Mesenchymal stem cell (in vitro differentiated cells and primary cell): Measurements from ENCODE around the gene SSBP2.

Source experiments
- DNase-seq: peaks from one replicate; pipeline ENCODE4 v3.0.0-alpha.2; 2013
- H2AFZ ChIP-seq: one replicate; pipeline ENCODE4 v1.6.1; 2013; ENCODE audit warnings: low read depth, mild to moderate bottlenecking, control low read depth, inconsistent platforms, low read length, moderate library complexity
- H2AK5ac ChIP-seq: 2 replicates; pipeline ENCODE4 v1.6.1; 2013; ENCODE audit warnings: low read length, moderate library complexity, mild to moderate bottlenecking, inconsistent platforms; ENCODE audit not compliant: severe bottlenecking
- H2BK120ac ChIP-seq: one replicate; pipeline ENCODE4 v1.6.1; 2013; ENCODE audit warnings: low read depth, mild to moderate bottlenecking, inconsistent platforms, low read length, moderate library complexity
- H2BK12ac ChIP-seq, 2 experiments: one replicate each; pipeline ENCODE4 v1.6.1; 2013; ENCODE audit warnings: inconsistent platforms in 2 of 2, low read length in 2 of 2, mild to moderate bottlenecking in 2 of 2, moderate library complexity in 2 of 2, control low read depth in 1 of 2
- H2BK15ac ChIP-seq: one replicate; pipeline ENCODE4 v1.6.1; 2013; ENCODE audit warnings: mild to moderate bottlenecking, low read depth, inconsistent platforms; ENCODE audit not compliant: poor library complexity, severe bottlenecking
- H2BK5ac ChIP-seq: 2 replicates; pipeline ENCODE4 v1.6.1; 2013; ENCODE audit warnings: low read depth, mild to moderate bottlenecking, low read length, control low read depth, inconsistent platforms; ENCODE audit not compliant: poor library complexity, severe bottlenecking
- H3K14ac ChIP-seq, 2 experiments: one replicate each; pipeline ENCODE4 v1.6.1; 2013; ENCODE audit warnings: inconsistent platforms in 2 of 2, low read length in 2 of 2, control low read depth in 1 of 2, mild to moderate bottlenecking in 1 of 2, moderate library complexity in 1 of 2
- H3K18ac ChIP-seq, 2 experiments: one replicate each; pipeline ENCODE4 v1.6.1; 2013; ENCODE audit warnings: inconsistent platforms in 2 of 2, low read length in 2 of 2, control low read depth in 1 of 2, low read depth in 1 of 2, mild to moderate bottlenecking in 1 of 2
- H3K23ac ChIP-seq, 2 experiments: one replicate each; pipeline ENCODE4 v1.6.1; 2013; ENCODE audit warnings: inconsistent platforms in 2 of 2, low read length in 2 of 2, mild to moderate bottlenecking in 2 of 2, moderate library complexity in 2 of 2, control low read depth in 1 of 2
- H3K27ac ChIP-seq: 2 replicates; pipeline ENCODE4 v1.5.1; 2013; ENCODE audit warnings: mild to moderate bottlenecking, moderate library complexity, low read length, control low read depth, inconsistent platforms; ENCODE audit not compliant: poor library complexity, severe bottlenecking
- H3K27me3 ChIP-seq, 2 experiments: 2 replicates each; pipeline versions ENCODE4 v1.6.1 to v1.7.0; 2013; ENCODE audit warnings: low read length in 2 of 2, mild to moderate bottlenecking in 2 of 2, moderate library complexity in 2 of 2, control low read depth in 1 of 2, inconsistent platforms in 1 of 2; ENCODE audit not compliant: control insufficient read depth in 1 of 2, insufficient read depth in 1 of 2
- H3K36me3 ChIP-seq, 2 experiments: 2 replicates each; pipeline versions ENCODE4 v1.6.1 to v1.7.0; 2013; ENCODE audit warnings: low read length in 2 of 2, control low read depth in 1 of 2, inconsistent platforms in 1 of 2, low read depth in 1 of 2, mild to moderate bottlenecking in 1 of 2; ENCODE audit not compliant: insufficient read depth in 2 of 2, control insufficient read depth in 1 of 2
- H3K4ac ChIP-seq, 2 experiments: one replicate each; pipeline ENCODE4 v1.6.1; 2013; ENCODE audit warnings: inconsistent platforms in 2 of 2, low read length in 2 of 2, mild to moderate bottlenecking in 2 of 2, moderate library complexity in 2 of 2, control low read depth in 1 of 2, low read depth in 1 of 2
- H3K4me1 ChIP-seq: 2 replicates; pipeline ENCODE4 v1.6.1; 2013; ENCODE audit warnings: low read depth, low read length, control low read depth; ENCODE audit not compliant: control insufficient read depth, insufficient read depth
- H3K4me2 ChIP-seq: 2 replicates; pipeline ENCODE4 v1.6.1; 2013; ENCODE audit warnings: low read length, mild to moderate bottlenecking, inconsistent platforms; ENCODE audit not compliant: poor library complexity, severe bottlenecking
- H3K4me3 ChIP-seq, 2 experiments: 2 replicates each; pipeline versions ENCODE4 v1.5.1 to v1.7.0; 2013; ENCODE audit warnings: low read length in 2 of 2, mild to moderate bottlenecking in 2 of 2, control low read depth in 1 of 2, low read depth in 1 of 2; ENCODE audit not compliant: insufficient read depth in 1 of 2
- H3K79me1 ChIP-seq: replicated peaks from 2 replicates; pipeline ENCODE4 v1.6.1; 2013; ENCODE audit warnings: mild to moderate bottlenecking, control low read depth, low read length, inconsistent platforms; ENCODE audit not compliant: poor library complexity, severe bottlenecking
- H3K9ac ChIP-seq: 2 replicates; pipeline ENCODE4 v1.7.0; 2013; ENCODE audit warnings: mild to moderate bottlenecking, low read length, moderate library complexity
- H3K9me3 ChIP-seq: 2 replicates; pipeline ENCODE4 v1.7.0; 2013; ENCODE audit warnings: mild to moderate bottlenecking, low read length; ENCODE audit not compliant: control insufficient read depth
- H4K8ac ChIP-seq: one replicate; pipeline ENCODE4 v1.6.1; 2013; ENCODE audit warnings: inconsistent platforms, mild to moderate bottlenecking, low read length, moderate library complexity
- H4K91ac ChIP-seq: one replicate; pipeline ENCODE4 v1.6.1; 2013; ENCODE audit warnings: mild to moderate bottlenecking, low read length, inconsistent platforms
- WGBS: methylation state at CpG from one replicate; pipeline ENCODE4 v1.1.7; 2013; ENCODE audit warnings: mixed read lengths; 5-methylcytosine and 5-hydroxymethylcytosine counted together

The SSBP2 gene

GRCh38 chr5:81761270-81761669, 10.4 kb upstream of the SSBP2 start:
- H3K4ac ChIP-seq = no peak overlapping the region
- no peaks in the 10 kb centered on the region for H3K79me1 ChIP-seq
- no peak overlapping the region for H3K27ac ChIP-seq
- H2BK120ac ChIP-seq = no peak overlapping the region
- no peak overlapping the region for H2BK12ac ChIP-seq
- no peaks in the 10 kb centered on the region for H3K9me3 ChIP-seq
- no peak overlapping the region for H3K14ac ChIP-seq
- H3K27me3 ChIP-seq = no peaks in the 10 kb centered on the region
- no peak overlapping the region for H2AK5ac ChIP-seq
- H3K9ac ChIP-seq = no peak overlapping the region
- H2BK5ac ChIP-seq = no peak overlapping the region
- no peak overlapping the region for H3K23ac ChIP-seq
- H4K91ac ChIP-seq = no peak overlapping the region
- H4K8ac ChIP-seq = no peak overlapping the region
- H2BK15ac ChIP-seq = no peak overlapping the region
- no peak for DNase-seq
- no peak overlapping the region for H3K18ac ChIP-seq
- 78% methylated on average over 2 of the region's 2 CpGs for WGBS
- H3K36me3 ChIP-seq = no peaks in the 10 kb centered on the region
- H3K4me1 ChIP-seq = no peaks in the 10 kb centered on the region
- H2AFZ ChIP-seq = no peak overlapping the region
- H3K4me2 ChIP-seq = no peak overlapping the region
- H3K4me3 ChIP-seq = no peak overlapping the region

- Histone ChIP-seq H3K4me3 (no peak overlapping the region), H2AFZ (no peak overlapping the region), H3K27ac (no peak overlapping the region), H3K4me1 (no peaks in the 10 kb centered on the region), H3K4me2 (no peak overlapping the region), H3K23ac (no peak overlapping the region), H2BK12ac (no peak overlapping the region), H3K9me3 (no peaks in the 10 kb centered on the region), H4K91ac (no peak overlapping the region), H3K14ac (no peak overlapping the region), H2BK5ac (no peak overlapping the region), H3K9ac (no peak overlapping the region), H3K36me3 (no peaks in the 10 kb centered on the region), H2BK15ac (no peak overlapping the region), H4K8ac (no peak overlapping the region), H3K79me1 (no peaks in the 10 kb centered on the region), H2BK120ac (no peak overlapping the region), H3K27me3 (no peaks in the 10 kb centered on the region), H3K4ac (no peak overlapping the region), H3K18ac (no peak overlapping the region), H2AK5ac (no peak overlapping the region)
- WGBS = 82% methylated on average over 4 of the region's 4 CpGs
- no peak for DNase-seq
Observed at GRCh38 chr5:81760521-81760920, 9.6 kb upstream of the SSBP2 start.

GRCh38 chr5:81759632-81760005, 8.7 kb upstream of the SSBP2 start:
- H3K9ac ChIP-seq = no peak overlapping the region
- no peak overlapping the region for H2BK12ac ChIP-seq
- H3K14ac ChIP-seq = no peak overlapping the region
- H4K8ac ChIP-seq = no peak overlapping the region
- no peak overlapping the region for H3K4me3 ChIP-seq
- H3K36me3 ChIP-seq = no peaks in the 10 kb centered on the region
- no peak overlapping the region for H2AK5ac ChIP-seq
- H3K27me3 ChIP-seq = no peaks in the 10 kb centered on the region
- H2BK120ac ChIP-seq = no peak overlapping the region
- no peaks in the 10 kb centered on the region for H3K9me3 ChIP-seq
- 79% methylated on average over 6 of the region's 6 CpGs for WGBS
- no peak overlapping the region for H2BK15ac ChIP-seq
- no peak overlapping the region for H3K4ac ChIP-seq
- H3K18ac ChIP-seq = no peak overlapping the region
- no peaks in the 10 kb centered on the region for H3K79me1 ChIP-seq
- H3K4me2 ChIP-seq = no peak overlapping the region
- H3K4me1 ChIP-seq = no peaks in the 10 kb centered on the region
- H4K91ac ChIP-seq = no peak overlapping the region
- H2BK5ac ChIP-seq = no peak overlapping the region
- no peak overlapping the region for H2AFZ ChIP-seq
- no peak overlapping the region for H3K27ac ChIP-seq
- H3K23ac ChIP-seq = no peak overlapping the region
- DNase-seq = no peak

GRCh38 chr5:81757404-81757803, 6.5 kb upstream of the SSBP2 start:
- Histone ChIP-seq H2BK120ac (no peak overlapping the region), H3K23ac (no peak overlapping the region), H2BK15ac (no peak overlapping the region), H2BK12ac (no peak overlapping the region), H2AFZ (no peak overlapping the region), H4K8ac (no peak overlapping the region), H3K79me1 (no peaks in the 10 kb centered on the region), H2AK5ac (no peak overlapping the region), H3K36me3 (no peaks in the 10 kb centered on the region), H3K4ac (no peak overlapping the region), H3K18ac (no peak overlapping the region), H3K4me1 (no peaks in the 10 kb centered on the region), H2BK5ac (no peak overlapping the region), H3K4me2 (no peak overlapping the region), H3K27ac (no peak overlapping the region), H3K9ac (no peak overlapping the region), H3K9me3 (no peaks in the 10 kb centered on the region), H3K27me3 (no peaks in the 10 kb centered on the region), H4K91ac (no peak overlapping the region), H3K14ac (no peak overlapping the region), H3K4me3 (no peak overlapping the region)
- no peak for DNase-seq
- WGBS = no CpG with 5 or more reads among the region's 1 CpG
